HG02870 (cell line): ENCODE measurements around the gene OR13G1.
A peak's percentile ranks its signal among the peaks of the same experiment; 100 is the strongest.
"Not testable (repeated sequence)": the region's sequence is repeated elsewhere in the genome, so short reads cannot be mapped to it uniquely, and the experiment has no call there.

Experiments used
- ATAC-seq: cut with Tn5 transposase; IDR thresholded peaks from one replicate; pipeline ENCODE4 v1.9.1; 2021; ENCODE audit warnings: mild to moderate bottlenecking, moderate library complexity; ENCODE audit not compliant: unreplicated experiment

Gene OR13G1

GRCh38 chr1:247679639-247680038 is at the start of gene OR13G1:
Gene OR13G1, minus strand, starts transcription at chr1:247679739. Its CDS starts 6,698 bp downstream, at chr1:247673041.
- ATAC-seq: no peak

- ATAC-seq: no peak
Observed at GRCh38 chr1:247721222-247721621, 41.7 kb upstream of the OR13G1 start.

GRCh38 chr1:247716546-247716945 is 37.0 kb upstream of the OR13G1 start, which contains the start of gene OR6F1:
Gene OR6F1, minus strand, starts transcription at chr1:247716646. Its CDS starts 3,891 bp downstream, at chr1:247712755.
- no peak for ATAC-seq

- ATAC-seq: no peak
Observed at GRCh38 chr1:247713753-247714152, 34.2 kb upstream of the OR13G1 start.

- not testable (repeated sequence) for ATAC-seq
Observed at GRCh38 chr1:247710681-247711080, 31.1 kb upstream of the OR13G1 start.

- ATAC-seq: no peak
Observed at GRCh38 chr1:247701338-247701737, 21.8 kb upstream of the OR13G1 start.

- peak; percentile 95 for ATAC-seq
Observed at GRCh38 chr1:247681288-247681897, 1.9 kb upstream of the OR13G1 start.

- no peak for ATAC-seq
Observed at GRCh38 chr1:247680171-247680570, 632 bp upstream of the OR13G1 start.

GRCh38 chr1:247669225-247669624 is 10.3 kb downstream of the OR13G1 start:
- no peak for ATAC-seq

GRCh38 chr1:247656221-247656875 is 23.2 kb downstream of the OR13G1 start:
- no peak for ATAC-seq

- no peak for ATAC-seq
Observed at GRCh38 chr1:247653040-247653439, 26.5 kb downstream of the OR13G1 start.

- no peak for ATAC-seq
Observed at GRCh38 chr1:247647864-247648263, 31.7 kb downstream of the OR13G1 start.

GRCh38 chr1:247646867-247647266 is 32.7 kb downstream of the OR13G1 start:
- no peak for ATAC-seq

- ATAC-seq: no peak
Observed at GRCh38 chr1:247642742-247643141, 36.8 kb downstream of the OR13G1 start.

- ATAC-seq: no peak
Observed at GRCh38 chr1:247639381-247639981, 40.1 kb downstream of the OR13G1 start.

- ATAC-seq: no peak
Observed at GRCh38 chr1:247638781-247639180, 40.8 kb downstream of the OR13G1 start.

GRCh38 chr1:247638011-247638410 is 41.5 kb downstream of the OR13G1 start:
- ATAC-seq: no peak

- ATAC-seq: no peak
Observed at GRCh38 chr1:247627951-247628350, 51.6 kb downstream of the OR13G1 start.
